HG03175 (cell line): ENCODE results near the gene FOXP1.

Experiments
- ATAC-seq: cut with Tn5 transposase; IDR thresholded peaks from one replicate; pipeline ENCODE4 v1.9.1; 2021; ENCODE audit warnings: mild to moderate bottlenecking, moderate library complexity; ENCODE audit not compliant: unreplicated experiment

The FOXP1 gene

DNA sequence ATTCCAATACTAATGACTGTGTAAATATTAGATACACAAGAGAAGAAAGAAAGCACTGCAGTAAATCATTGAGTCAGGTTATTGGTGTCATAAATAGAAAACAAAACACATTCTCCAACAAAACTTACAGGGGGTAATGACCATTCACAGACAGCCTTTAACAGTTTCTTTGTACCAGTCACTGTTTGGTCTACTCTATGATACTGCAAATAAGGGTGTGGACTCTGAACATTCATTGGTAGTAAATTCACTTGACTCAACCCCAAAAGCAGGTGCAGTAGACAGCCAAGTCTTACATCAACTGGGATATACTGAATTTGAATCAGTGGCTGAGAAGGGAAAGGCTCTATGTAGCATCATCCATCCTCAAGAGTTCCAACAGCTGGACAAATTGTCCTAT, 463.5 kb downstream of the FOXP1 start:
- no peak for ATAC-seq

DNA sequence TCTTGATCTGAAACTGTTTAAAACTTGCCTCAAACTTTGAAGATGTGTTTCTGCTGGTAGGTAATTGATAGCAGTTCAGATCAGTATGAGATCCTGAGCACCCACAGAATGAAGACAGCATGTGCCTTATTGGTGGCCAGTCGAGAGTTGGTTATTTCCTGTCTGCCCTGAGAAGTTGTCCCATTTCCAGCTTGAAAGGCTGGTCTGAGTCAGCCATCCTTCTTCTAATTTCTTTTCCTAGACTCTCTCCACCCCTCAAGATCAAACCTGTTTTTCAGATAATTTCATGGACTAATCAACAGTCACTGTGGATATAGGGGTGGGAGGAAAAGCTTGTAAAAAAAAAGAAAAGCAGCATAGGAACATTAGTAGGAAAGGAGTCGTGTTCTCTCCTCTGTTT, 464.4 kb downstream of the FOXP1 start:
- no peak for ATAC-seq

DNA sequence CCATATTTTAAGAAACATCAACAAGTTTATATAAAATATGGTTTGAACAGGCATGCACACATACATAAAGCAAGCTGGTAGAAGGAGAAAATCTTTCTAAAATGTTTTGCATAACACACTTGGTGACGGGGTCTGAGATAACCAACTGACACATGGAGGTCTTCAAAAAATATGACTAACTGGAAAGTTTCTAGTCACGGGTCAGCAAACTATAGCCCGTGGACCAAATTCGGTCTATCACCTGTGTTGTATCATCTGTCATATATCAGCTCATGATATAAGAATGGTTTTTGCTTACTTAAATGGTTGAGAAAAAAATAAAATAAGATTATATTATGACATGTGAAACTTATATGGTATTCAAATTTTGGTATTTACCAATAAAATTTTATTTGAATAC, 465.1 kb downstream of the FOXP1 start:
- ATAC-seq: no peak

DNA sequence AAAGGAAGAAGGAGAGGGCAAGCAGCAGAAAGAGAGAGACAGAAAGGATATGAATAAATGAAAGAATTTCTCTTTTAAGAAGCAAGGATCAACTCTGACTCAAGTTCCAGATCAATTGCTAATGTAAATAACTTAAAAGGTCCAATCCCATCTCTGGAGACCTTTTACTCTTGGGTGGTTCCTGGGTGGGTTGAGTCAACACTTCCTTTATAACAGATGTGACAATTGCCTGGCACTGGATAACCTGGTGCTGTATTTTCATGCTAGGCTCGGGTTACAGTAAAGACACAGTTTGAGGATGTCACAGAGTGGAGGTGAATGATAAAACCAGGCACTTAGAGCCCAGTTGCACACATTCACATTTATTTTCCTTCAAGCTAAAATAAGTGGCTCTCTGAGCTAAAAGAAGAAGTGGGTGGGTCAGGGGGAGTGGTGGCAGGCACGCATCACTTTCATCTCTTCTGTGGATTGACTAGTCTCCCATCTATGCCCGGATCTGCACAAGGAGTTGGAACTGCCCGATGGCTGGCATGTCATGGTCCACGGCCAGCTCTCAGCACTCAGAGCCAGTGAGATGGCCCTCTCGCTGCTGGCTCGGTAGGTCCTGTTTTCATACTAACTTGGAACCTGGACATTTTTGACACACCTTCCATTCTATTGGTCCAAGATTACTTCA, 465.8 kb downstream of the FOXP1 start:
- no peak for ATAC-seq

DNA sequence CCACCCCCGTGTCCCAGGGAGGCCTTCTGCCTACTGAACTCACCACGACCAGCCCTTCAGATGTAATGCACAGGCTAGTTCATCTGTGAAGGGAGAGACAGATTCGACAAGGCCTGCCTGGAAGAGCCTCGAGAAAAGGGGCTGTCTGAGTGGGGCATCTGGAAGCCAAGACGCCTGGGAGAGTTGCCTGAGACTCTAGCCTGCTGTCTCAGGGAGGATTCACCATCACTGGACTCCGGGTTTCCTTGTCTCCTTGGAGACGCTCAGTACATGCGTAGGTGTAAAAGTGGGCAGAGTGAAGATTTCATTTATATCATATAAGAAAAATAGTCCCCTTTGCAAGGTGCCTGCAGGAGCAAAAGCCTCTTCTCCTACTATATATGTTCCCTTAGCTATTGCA, 468.9 kb downstream of the FOXP1 start:
- ATAC-seq: no peak

DNA sequence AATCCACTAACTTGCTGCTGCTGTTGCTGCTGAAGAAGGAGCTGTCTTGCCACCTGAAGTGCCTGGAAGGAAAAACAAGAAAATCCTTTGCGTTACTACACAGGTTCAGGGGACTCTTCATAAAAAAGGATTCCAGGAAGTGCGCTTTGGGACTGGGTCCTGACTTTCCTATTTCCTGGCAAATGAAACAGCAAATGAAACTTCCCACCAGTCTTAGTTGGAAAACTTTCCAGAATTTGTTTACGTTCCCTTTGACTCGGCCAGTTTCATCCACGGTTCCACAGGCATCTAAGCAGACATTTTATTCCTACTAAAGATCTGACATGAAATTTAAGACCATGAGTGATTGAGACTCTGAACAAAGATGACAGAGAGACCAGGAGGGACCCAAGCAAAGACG, 471.0 kb downstream of the FOXP1 start:
- ATAC-seq: no peak

DNA sequence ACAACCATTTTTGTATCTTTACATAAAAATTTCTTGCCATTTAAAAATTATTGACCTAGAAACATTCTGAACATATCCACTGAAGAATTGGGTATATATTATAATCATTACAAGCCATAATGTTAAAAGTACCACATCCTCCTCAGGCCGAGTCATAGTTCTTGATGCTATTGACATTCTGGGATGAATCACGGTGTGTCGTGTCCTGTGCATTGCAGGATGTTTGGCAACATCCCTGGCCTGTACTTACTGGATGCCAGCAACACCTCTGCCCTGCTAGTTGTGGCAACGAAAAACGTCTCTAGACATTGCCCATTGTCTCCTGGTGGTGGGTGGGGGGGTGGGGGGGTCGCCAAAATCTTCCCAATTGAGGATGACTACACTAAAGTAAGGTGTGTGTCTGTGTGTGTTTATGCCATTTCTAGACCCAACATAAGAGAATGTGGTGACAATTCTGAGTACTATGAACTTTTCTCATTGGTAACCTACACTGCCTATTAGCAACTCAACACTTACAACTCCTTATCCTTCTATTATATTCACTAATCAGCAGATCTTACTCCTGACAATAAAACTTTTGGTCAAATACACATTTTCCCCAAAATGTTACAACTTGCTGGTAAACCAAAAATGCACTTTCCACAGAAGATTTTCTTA, 471.6 kb downstream of the FOXP1 start:
- no peak for ATAC-seq

DNA sequence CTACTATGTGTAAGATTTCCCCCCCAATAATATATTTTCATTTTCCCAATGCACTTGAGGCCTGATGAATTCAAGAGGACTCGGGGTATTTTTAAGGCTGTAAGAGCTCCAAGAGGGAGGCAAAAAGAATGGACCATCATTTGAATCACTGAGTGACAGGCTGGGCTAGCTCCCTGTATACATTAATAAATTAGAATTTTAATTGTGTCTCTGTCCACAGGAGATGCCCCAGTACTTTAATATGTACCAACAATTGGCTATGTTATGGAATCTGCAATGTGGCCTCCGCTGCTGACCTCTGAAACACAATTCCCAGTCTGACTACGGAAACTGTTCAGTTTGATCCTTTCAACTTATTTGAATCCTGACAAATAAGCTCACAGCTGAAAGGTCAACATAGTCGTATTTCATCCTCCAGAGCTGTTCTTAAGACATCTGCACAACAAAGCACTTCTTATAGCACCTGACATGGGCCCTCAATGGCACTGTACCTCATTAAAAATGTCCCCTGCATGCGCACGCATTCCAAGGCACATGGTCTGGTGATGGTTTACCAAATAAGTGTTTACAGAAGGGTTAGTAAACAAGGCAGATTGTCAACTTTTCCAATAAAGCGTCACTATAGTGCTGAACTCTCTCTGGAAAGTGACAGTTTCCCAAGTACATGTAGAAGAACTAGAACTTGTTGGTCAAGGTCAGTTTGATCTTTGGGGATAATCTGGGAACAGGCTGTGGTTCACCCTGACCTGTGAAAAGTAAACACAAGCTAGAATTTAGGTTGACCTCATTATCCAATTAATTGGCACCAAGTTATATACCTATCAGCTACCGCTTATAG, 472.9 kb downstream of the FOXP1 start:
- no peak for ATAC-seq

DNA sequence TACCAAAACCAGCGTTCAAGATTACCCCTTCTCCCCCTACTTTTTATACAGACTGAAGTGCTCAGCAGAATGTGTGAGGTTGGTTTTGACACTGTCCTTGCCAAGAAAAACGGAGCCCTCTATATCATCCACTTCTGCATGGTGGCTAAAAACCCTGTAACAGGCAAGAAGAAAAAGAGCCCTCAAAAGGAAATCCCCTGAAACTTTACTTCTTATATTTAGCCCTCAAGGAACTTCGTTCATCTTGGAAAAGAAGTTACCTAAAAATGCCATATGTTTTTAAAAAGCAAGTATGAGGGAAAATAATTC, 473.6 kb downstream of the FOXP1 start:
- ATAC-seq: no peak

DNA sequence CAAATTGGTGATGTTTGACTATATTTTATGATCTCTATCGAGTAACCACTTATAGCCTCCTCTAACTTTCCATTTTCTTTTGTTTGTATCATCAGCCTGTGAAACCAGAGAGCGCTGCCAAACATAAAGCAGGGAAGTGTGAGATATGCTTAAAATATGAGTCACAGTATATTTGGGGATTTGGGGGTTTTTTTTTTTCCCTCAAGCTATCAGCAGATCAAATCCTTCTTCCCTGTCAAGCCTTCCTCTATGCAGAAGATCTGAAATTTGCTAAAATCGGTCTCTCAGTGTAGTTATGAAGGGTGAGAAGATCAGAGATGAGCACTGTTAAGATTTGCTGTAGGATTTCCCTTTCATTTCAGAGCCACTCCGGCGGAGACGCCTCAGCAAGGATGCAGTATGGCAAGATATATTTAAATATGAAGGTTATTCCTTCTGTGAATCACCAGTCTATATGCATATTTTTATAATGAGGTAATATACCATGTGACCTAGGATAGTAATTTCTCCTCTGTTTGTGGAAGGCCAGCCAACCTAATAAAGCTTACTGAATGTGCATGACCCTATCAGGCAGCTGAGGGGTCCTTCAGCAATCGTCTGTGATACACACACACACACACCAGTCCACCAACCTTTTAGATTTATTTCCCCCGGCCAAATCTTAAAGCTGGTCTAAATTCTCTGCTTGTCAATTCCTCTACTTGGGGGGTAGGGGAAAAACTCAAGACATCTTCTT, 474.1 kb downstream of the FOXP1 start:
- no peak for ATAC-seq

DNA sequence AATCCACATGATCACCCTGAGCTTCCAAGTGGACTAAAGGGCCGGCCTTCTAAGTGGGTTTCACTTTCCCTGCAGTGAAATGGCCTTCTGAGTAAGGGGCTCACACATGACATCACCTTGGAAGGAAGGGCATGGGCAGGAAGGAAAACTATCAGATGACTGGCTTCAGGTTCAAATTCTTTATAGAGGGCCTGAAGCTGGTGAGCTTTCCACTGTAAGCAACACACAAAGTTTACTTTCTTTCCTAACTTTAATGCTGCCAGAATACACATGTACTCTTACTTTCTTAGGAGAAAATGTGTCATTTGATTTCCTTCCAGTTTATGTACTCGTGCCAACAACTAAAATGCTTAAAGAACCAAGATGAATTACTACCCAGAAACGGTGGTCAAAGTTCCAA, 475.6 kb downstream of the FOXP1 start:
- ATAC-seq: no peak

DNA sequence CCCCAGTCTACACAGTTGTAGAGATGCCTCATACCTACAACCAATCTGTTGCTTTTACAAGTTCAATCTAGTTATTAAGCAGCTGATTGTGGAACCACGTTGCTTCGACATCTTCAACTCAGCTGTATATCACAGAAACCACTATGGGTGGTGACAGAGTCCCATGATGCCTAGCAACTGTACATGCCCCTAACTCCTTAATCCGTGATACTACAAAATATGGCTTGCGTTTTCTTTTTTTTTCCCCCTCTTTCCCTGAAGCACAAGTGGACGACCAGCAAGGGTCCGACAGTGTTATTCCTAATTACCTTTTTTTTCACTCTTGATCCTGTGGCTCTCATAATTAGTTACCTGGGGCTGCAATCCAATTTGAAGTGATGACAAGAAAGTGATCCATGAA, 478.6 kb downstream of the FOXP1 start:
- ATAC-seq: no peak

DNA sequence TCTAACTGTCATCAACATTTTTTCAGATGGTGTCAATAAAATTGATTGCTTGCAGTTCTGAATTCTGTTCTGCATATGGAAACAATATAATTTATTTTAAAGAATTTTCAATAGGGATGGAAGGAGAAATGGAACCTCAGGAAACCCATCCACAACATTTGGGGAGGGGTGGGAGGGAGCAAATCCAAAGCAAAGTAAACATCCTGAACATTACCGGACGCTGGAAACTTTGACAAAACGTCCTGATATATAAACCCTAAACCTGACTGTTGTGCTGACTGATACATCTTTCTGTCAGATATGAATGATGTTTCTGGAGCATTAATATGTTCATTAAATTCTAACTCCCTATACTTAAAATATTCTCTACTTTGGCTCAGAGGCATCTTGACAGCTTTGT, 479.0 kb downstream of the FOXP1 start:
- ATAC-seq: no peak

DNA sequence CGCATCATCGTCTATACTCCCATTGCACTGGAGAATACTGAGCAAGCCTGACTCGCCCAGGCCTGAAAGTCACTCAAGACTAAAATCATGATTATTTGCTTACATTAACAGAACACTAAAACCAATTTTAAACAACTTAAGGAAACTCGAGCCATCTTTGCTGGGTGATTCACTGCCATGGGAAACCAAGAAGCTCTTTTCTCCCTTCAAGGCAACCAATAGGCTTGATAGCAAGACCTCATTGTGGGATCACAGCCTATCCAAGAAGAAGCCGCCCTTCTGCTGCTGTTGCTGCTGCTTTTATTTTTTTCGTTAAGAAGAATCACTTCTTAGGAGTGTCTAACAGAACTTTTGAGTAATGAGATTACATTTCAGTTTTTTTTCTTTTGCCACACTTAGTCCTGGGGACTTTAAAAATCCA, 479.4 kb downstream of the FOXP1 start:
- ATAC-seq: no peak

DNA sequence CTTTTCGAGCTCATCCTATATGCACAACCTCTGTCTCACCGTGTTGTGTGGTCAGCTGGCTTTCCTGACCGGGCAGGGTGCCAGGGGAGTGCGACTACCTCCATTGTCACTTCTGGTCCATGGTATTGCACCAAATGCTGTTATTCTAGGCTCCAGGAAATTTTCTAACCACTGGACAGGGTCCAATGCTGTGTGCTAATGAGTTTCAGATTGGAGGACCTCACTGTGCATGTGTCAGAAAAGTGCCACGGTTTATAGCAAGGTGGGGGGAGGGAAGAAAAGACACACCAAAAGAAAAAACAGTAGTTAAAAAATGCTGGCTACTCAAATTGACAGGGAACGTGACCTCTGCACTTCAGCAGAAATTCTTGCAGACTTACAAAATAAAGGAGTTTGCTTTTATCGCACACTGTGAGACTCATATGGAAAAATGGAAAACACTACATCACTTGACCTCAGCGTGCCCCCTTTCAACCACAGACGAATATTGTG, 480.1 kb downstream of the FOXP1 start:
- ATAC-seq: no peak

DNA sequence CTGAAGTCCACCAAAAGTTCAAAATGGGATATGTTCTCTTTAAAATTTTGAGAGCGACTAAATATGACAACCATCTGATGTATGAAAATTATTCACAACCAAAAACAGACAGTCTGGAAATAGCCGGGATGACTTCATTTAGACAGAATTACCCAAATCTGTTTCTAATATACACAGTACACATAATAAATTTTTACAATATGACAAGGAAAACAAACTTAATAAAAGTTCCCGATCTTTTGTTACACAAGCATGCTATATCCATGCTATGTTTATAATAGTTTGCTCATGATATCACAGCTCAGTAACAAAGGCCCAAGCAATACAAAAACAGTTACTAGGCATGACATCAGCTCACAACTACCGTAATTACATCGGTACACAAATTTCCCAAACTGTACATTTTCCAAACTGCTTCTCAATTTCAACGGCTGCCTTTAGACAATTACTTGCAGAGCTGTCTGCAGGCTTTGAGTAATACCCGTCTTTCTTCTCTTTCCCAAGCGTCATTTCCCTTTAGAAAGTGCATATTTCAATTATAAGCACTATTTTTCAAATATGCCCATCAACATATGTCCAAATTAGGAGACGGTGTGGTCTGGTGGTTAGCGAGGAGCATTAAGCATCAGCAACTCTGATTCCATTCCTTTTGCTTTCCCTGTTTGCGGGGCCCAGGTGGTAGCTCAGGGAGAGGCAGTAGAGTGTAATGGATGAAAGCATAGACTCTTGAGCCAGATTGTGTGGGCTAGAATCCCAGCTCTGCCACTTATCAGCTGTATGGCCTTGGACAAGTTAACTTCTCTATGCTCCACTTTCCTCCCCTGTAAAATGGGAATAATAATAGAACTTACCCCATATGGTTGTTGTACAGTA, 481.2 kb downstream of the FOXP1 start:
- no peak for ATAC-seq

DNA sequence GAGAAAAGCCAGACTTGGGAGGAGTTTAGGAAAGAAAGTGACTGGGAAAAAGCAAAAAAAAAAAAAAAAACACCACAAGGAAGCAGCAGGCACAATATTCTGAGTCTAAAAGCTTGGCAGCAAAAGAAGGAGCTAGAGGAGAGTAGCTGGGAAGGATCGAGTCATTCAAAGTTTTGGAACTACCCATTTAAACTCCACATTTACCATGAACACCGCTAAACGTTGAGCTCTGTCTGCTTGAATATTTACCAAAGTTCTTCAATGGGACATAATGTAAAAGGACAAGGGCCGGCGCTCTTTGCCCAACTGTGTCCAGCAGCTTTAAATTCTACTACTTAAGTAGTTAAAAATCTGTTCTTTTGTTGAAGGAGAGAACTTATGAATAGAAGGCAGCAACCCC, 481.9 kb downstream of the FOXP1 start:
- no peak for ATAC-seq

DNA sequence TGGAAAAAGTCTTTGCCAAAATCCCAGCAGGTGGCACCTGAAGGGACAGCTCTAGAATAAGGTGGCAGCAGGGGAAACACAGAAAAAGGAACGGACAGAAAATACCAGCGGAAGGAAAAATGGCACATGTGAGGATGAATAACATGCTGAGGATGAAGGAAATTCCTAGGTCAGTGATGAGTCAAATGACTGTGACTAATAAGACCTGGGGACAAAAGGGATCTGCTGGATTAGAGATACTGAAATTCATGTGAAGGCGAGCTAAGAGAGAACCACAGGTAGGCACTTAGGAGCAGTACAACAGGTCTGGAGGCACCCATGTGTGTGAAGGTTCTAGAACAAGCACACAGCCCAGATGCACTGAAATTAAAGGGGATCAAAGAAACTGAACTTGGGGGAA, 482.5 kb downstream of the FOXP1 start:
- no peak for ATAC-seq

DNA sequence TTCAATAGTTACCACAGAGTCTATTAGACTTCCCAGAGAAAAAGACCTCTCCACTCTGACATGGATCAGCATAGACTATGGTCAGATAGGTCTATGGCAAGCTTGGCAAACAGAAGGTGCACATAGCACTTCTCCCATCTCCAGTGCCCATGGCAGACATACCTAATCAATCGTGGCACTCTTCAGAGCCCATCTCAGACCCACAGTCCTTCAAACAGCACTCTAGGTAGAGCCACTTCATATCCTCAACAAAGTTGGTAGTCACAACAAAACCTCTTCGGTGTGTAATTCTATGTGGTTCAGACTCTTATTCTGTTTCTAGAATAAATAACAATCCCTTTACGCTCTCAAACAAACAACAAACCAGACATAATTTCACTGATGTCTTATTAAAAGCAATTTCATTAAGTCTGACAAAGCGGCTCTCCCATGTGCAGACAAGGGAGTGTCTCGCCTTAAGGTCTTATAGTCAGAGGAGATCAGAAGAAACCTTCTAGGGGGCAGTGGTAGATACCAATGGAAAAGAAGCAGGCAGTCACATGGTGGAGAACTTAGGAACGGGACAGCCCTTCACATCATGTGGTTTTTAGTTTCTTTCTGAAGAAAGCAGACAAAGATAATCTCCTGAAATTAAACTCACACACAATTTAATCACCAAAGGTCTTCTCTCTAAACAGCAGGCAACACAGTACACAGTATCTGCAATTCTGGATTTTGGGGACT, 483.4 kb downstream of the FOXP1 start:
- ATAC-seq: no peak

DNA sequence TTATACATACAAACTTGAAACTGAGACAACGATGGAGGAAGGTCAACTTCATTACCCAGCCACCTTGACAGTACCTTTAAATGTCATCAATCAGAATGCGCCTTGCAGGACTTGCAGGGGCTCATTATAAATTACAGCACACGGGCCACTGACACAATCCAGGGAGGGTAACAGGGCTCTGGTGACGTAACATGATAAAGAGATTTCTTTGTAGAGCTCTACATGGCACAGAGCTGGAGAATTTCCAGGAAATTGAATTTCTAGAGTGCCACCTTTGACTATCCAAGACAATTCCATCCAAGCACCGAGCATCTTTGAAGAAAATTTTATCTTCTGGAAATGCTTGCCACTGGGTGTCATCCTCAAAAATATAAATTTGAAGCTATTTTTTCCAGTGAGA, 486.0 kb downstream of the FOXP1 start:
- ATAC-seq: no peak
